H9 (cell line): ENCODE data around the gene PCGF5. TPM values are rescaled to one million over a fixed set of nuclear protein-coding genes. Genes with fewer than 3 reads are reported as not detected.

Experiments used
- DNase-seq: peaks from one replicate; pipeline ENCODE4 v3.0.0-alpha.2; 2017
- H2AFZ ChIP-seq: one replicate; pipeline ENCODE4 v1.6.1; 2013; ENCODE audit warnings: mild to moderate bottlenecking, low read length, control low read depth, moderate library complexity
- H2AK5ac ChIP-seq: 2 replicates; pipeline ENCODE4 v1.6.1; 2013; ENCODE audit warnings: low read length, control low read depth, mixed read lengths; ENCODE audit not compliant: insufficient read length
- H2BK120ac ChIP-seq: one replicate; pipeline ENCODE4 v1.6.1; 2013; ENCODE audit warnings: low read depth, mild to moderate bottlenecking, low read length, control low read depth, inconsistent platforms; ENCODE audit not compliant: poor library complexity, severe bottlenecking
- H2BK12ac ChIP-seq: 2 replicates; pipeline ENCODE4 v1.6.1; 2013; ENCODE audit warnings: low read length, control low read depth, mixed read lengths, low read depth; ENCODE audit not compliant: insufficient read length
- H2BK15ac ChIP-seq: 2 replicates; pipeline ENCODE4 v1.6.1; 2013; ENCODE audit warnings: low read depth, low read length, control low read depth
- H2BK20ac ChIP-seq: one replicate; pipeline ENCODE4 v1.6.1; 2013; ENCODE audit warnings: low read depth, mild to moderate bottlenecking, low read length, control low read depth, inconsistent platforms; ENCODE audit not compliant: poor library complexity, severe bottlenecking
- H2BK5ac ChIP-seq: 2 replicates; pipeline ENCODE4 v1.6.1; 2013; ENCODE audit warnings: low read length, control low read depth, mixed read lengths; ENCODE audit not compliant: insufficient read length
- H3K14ac ChIP-seq: 2 replicates; pipeline ENCODE4 v1.6.1; 2013; ENCODE audit warnings: low read length, control low read depth; ENCODE audit not compliant: insufficient read depth
- H3K18ac ChIP-seq: 2 replicates; pipeline ENCODE4 v1.6.1; 2013; ENCODE audit warnings: low read depth, mild to moderate bottlenecking, mixed read lengths, low read length, control low read depth; ENCODE audit not compliant: insufficient read length
- H3K23ac ChIP-seq: 2 replicates; pipeline ENCODE4 v1.6.1; 2013; ENCODE audit warnings: low read length, control low read depth, mixed read lengths, low read depth; ENCODE audit not compliant: insufficient read length
- H3K23me2 ChIP-seq: 2 replicates; pipeline ENCODE4 v1.6.1; 2013; ENCODE audit warnings: low read depth, mild to moderate bottlenecking, mixed read lengths, low read length, control low read depth; ENCODE audit not compliant: insufficient read length, poor library complexity, severe bottlenecking
- H3K27ac ChIP-seq: 2 replicates; pipeline ENCODE4 v1.5.1; 2013; ENCODE audit warnings: low read length, control low read depth, mixed read lengths, low read depth; ENCODE audit not compliant: insufficient read length
- H3K27me3 ChIP-seq: 2 replicates; pipeline ENCODE4 v1.6.1; 2013; ENCODE audit warnings: low read length, control low read depth, inconsistent platforms; ENCODE audit not compliant: insufficient read depth
- H3K4ac ChIP-seq: 2 replicates; pipeline ENCODE4 v1.6.1; 2013; ENCODE audit warnings: low read depth, mild to moderate bottlenecking, control low read depth, inconsistent platforms, low read length, moderate library complexity
- H3K4me1 ChIP-seq: 2 replicates; pipeline ENCODE4 v1.6.1; 2013; ENCODE audit warnings: low read length, control low read depth, inconsistent platforms; ENCODE audit not compliant: insufficient read depth
- H3K4me2 ChIP-seq: 2 replicates; pipeline ENCODE4 v1.6.1; 2013; ENCODE audit warnings: low read length, control low read depth, mixed read lengths; ENCODE audit not compliant: insufficient read length, insufficient read depth
- H3K56ac ChIP-seq: 2 replicates; pipeline ENCODE4 v1.6.1; 2013; ENCODE audit warnings: low read depth, mild to moderate bottlenecking, mixed read lengths, low read length, control low read depth; ENCODE audit not compliant: insufficient read length
- H3K79me1 ChIP-seq: 2 replicates; pipeline ENCODE4 v1.6.1; 2013; ENCODE audit warnings: low read depth, mild to moderate bottlenecking, moderate library complexity, low read length, control low read depth, inconsistent platforms; ENCODE audit not compliant: insufficient read depth, poor library complexity, severe bottlenecking
- H3K79me2 ChIP-seq: 2 replicates; pipeline ENCODE4 v1.6.1; 2013; ENCODE audit warnings: low read length, control low read depth, inconsistent platforms; ENCODE audit not compliant: insufficient read depth
- H3K9ac ChIP-seq: 2 replicates; pipeline ENCODE4 v1.6.1; 2013; ENCODE audit warnings: low read length, control low read depth, mixed read lengths; ENCODE audit not compliant: insufficient read length; ENCODE audit errors: extremely low read depth
- H3K9me3 ChIP-seq: one replicate; pipeline ENCODE4 v1.6.1; 2013; ENCODE audit warnings: low read depth, low read length, inconsistent platforms; ENCODE audit not compliant: control insufficient read depth
- H3T11ph ChIP-seq: one replicate; pipeline ENCODE4 v1.6.1; 2013; ENCODE audit warnings: mild to moderate bottlenecking, low read length, control low read depth, inconsistent platforms
- H4K20me1 ChIP-seq: one replicate; pipeline ENCODE4 v1.6.1; 2013; ENCODE audit not compliant: control insufficient read depth, insufficient read length, insufficient read depth
- H4K5ac ChIP-seq: 2 replicates; pipeline ENCODE4 v1.6.1; 2013; ENCODE audit warnings: low read depth, mild to moderate bottlenecking, mixed read lengths, low read length, control low read depth; ENCODE audit not compliant: insufficient read length
- H4K8ac ChIP-seq: replicated peaks from 2 replicates; pipeline ENCODE4 v1.6.1; 2013; ENCODE audit warnings: low read length, control low read depth, mixed read lengths, low read depth; ENCODE audit not compliant: insufficient read length
- H4K91ac ChIP-seq: 2 replicates; pipeline ENCODE4 v1.6.1; 2013; ENCODE audit warnings: low read depth, mild to moderate bottlenecking, moderate library complexity, mixed read lengths, low read length, control low read depth; ENCODE audit not compliant: insufficient read length
- H3K27ac Mint-ChIP-seq, 3 experiments: 2 replicates in 2 of 3; 3 replicates in 1 of 3; pipeline ENCODE4 v1.8.0; 2020 to 2021; ENCODE audit warnings: mixed read lengths in 3 of 3, mild to moderate bottlenecking in 1 of 3, moderate library complexity in 1 of 3
- H3K27me3 Mint-ChIP-seq: 2 replicates; pipeline ENCODE4 v1.8.0; 2021; ENCODE audit warnings: low read depth, mild to moderate bottlenecking, moderate library complexity, mixed read lengths
- H3K36me3 Mint-ChIP-seq, 3 experiments: 2 replicates in 2 of 3; 3 replicates in 1 of 3; pipeline ENCODE4 v1.8.0; 2020 to 2021; ENCODE audit warnings: low read depth in 3 of 3, mixed read lengths in 3 of 3; ENCODE audit not compliant: insufficient read depth in 1 of 3
- H3K4me1 Mint-ChIP-seq, 2 experiments: 2 replicates each; pipeline ENCODE4 v1.8.0; 2020; ENCODE audit warnings: mixed read lengths in 2 of 2
- H3K4me3 Mint-ChIP-seq, 2 experiments: 2 replicates in 1 of 2; 3 replicates in 1 of 2; pipeline ENCODE4 v1.8.0; 2020 to 2021; ENCODE audit warnings: mild to moderate bottlenecking in 2 of 2, mixed read lengths in 2 of 2, moderate library complexity in 1 of 2
- H3K9me3 Mint-ChIP-seq, 2 experiments: 2 replicates in 1 of 2; 3 replicates in 1 of 2; pipeline ENCODE4 v1.8.0; 2020; ENCODE audit warnings: mild to moderate bottlenecking in 2 of 2, mixed read lengths in 2 of 2, moderate library complexity in 1 of 2
- WGBS: extraction: QIAGEN DNeasy Blood & Tissue Kit; methylation state at CpG from one replicate; pipeline ENCODE4 v1.1.7; 2013; ENCODE audit warnings: missing lambda C conversion rate, low lambda C conversion rate, mixed read lengths; ENCODE audit not compliant: insufficient read length; ENCODE audit errors: extremely low coverage; 5-methylcytosine and 5-hydroxymethylcytosine counted together
- total RNA-seq: library from RNA; stranded (reverse); gene quantifications from 2 replicates; pipeline ENCODE4 v1.2.1, GENCODE V29; 2021
- TF ChIP-seq, protein P1 (sequence below): fragments of 200-600 bp; sonication (generic); conservative IDR thresholded peaks from 3 replicates; pipeline ENCODE4 v1.8.0; 2021; ENCODE audit warnings: antibody characterized with exemption, mild to moderate bottlenecking

PCGF5 gene
- total RNA-seq, 1 experiment from 2014 or later: 6.9 TPM

DNA sequence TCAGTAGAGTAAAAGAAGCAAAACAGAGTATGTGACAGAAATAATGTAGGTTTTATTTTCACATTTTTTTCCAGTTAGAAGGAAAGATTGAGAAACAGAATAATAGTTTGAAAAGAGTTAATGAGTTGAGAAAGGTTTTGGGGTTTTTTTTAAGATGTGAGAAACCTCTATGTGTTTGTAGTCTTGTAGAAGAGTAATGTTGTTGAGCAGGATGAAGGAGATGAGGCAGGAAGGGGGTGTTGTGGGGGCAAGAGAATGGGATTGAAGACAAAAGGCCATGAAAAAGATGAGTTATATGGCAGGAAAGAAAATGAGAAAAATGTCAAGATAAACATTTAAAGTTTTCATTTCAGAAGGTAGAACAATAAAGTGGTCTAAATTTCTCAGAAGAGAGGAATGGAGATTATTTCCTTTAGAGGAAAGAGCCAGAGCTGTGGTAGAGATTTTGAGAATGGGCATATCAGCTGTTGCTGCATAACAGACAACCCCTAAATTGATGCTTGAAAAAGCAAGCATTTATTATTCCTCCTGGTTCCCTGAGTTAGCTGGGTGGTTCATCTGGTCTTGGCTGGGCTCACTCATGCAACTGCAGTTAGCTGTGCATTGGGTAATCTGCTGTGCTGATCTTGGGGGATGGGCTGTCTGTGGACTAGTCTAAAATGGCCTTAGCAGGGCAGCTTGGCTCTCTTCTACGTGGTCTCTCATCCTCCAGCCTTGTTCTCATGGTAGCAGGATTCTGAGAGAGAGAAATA, 27.1 kb downstream of the PCGF5 start:
- Mint-ChIP-seq H3K4me3 (no peak overlapping the region), H3K27ac (no peak overlapping the region), H3K9me3 (no peaks in the 10 kb centered on the region), H3K4me1 (no peaks in the 10 kb centered on the region), H3K36me3 (no peaks in the 10 kb centered on the region), H3K27me3 (peaks cover 4% of the 10 kb centered on the region)
- H2BK12ac ChIP-seq: no peak overlapping the region
- H3K79me2 ChIP-seq: no peaks in the 10 kb centered on the region
- H4K8ac ChIP-seq: no peak overlapping the region
- H3K9me3 ChIP-seq: no peaks in the 10 kb centered on the region
- no peaks in the 10 kb centered on the region for H3K27me3 ChIP-seq
- H2BK20ac ChIP-seq: no peak overlapping the region
- H2BK5ac ChIP-seq: no peak overlapping the region
- no peak overlapping the region for H3T11ph ChIP-seq
- no peak overlapping the region for H4K91ac ChIP-seq
- no peaks in the 10 kb centered on the region for H4K20me1 ChIP-seq
- no peak overlapping the region for H3K9ac ChIP-seq
- no peak overlapping the region for H3K4ac ChIP-seq
- no peak overlapping the region for H4K5ac ChIP-seq
- H2AK5ac ChIP-seq: no peak overlapping the region
- DNase-seq: no peak
- no CpG with 5 or more reads among the region's 1 CpG for WGBS
- H2BK15ac ChIP-seq: no peak overlapping the region
- no peaks in the 10 kb centered on the region for H3K4me1 ChIP-seq
- no peaks in the 10 kb centered on the region for H3K23me2 ChIP-seq
- H3K56ac ChIP-seq: no peak overlapping the region
- no peak overlapping the region for H2BK120ac ChIP-seq
- H3K18ac ChIP-seq: no peak overlapping the region
- no peak overlapping the region for H3K4me2 ChIP-seq
- H3K23ac ChIP-seq: no peak overlapping the region
- no peak overlapping the region for H3K27ac ChIP-seq
- no peaks in the 10 kb centered on the region for H3K79me1 ChIP-seq
- TF ChIP-seq, protein P1, sequence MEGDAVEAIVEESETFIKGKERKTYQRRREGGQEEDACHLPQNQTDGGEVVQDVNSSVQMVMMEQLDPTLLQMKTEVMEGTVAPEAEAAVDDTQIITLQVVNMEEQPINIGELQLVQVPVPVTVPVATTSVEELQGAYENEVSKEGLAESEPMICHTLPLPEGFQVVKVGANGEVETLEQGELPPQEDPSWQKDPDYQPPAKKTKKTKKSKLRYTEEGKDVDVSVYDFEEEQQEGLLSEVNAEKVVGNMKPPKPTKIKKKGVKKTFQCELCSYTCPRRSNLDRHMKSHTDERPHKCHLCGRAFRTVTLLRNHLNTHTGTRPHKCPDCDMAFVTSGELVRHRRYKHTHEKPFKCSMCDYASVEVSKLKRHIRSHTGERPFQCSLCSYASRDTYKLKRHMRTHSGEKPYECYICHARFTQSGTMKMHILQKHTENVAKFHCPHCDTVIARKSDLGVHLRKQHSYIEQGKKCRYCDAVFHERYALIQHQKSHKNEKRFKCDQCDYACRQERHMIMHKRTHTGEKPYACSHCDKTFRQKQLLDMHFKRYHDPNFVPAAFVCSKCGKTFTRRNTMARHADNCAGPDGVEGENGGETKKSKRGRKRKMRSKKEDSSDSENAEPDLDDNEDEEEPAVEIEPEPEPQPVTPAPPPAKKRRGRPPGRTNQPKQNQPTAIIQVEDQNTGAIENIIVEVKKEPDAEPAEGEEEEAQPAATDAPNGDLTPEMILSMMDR: no peak
- H2AFZ ChIP-seq: no peak overlapping the region
- no peak overlapping the region for H3K14ac ChIP-seq
